ENCODE data around the gene LOXL4. TPM values are rescaled to one million over a fixed set of nuclear protein-coding genes. Genes with fewer than 3 reads are reported as not detected.

Gene LOXL4
- total RNA-seq, 2 experiments from 2014 or later = not detected

DNA sequence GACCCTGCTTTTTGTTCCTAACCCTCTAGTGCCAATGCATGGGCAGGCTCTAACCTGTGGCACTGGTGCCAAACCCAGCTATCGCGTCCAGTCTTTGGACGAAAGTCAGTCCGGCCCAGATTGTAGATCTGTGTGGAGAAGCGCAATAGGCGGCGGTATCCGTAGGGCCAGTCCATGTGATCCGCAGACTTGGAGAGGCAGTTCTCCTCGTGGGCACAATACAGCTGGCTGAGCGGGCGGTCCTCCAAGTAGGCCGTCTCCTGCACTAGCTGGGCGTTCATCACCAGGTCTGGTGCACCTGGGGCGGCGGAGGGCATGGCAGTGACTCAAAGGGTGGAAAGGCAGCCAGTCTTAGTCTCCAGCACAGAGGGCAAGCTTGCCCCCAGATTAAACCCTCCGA is 14.5 kb downstream of the LOXL4 start:
- H3K27ac Mint-ChIP-seq = no peak overlapping the region
- ChIA-PET POLR2A (no interaction called here), CTCF (interaction anchor here (0.7 kb wide), 1 partner anchor 14 kb away, joined by 3 read pairs; no protein-coding TSS in a partner anchor)
- H3K36me3 Mint-ChIP-seq (ENCODE audit: low read depth) = peaks cover 15% of the 10 kb centered on the region
- H3K27me3 Mint-ChIP-seq = no peaks in the 10 kb centered on the region
- ATAC-seq = no peak
- no peak overlapping the region for H3K4me3 Mint-ChIP-seq
- no peak for DNase-seq
- no peaks in the 10 kb centered on the region for H3K9me3 Mint-ChIP-seq (ENCODE audit: low read depth)
- H3K4me1 Mint-ChIP-seq = no peaks in the 10 kb centered on the region
- intact Hi-C loops (cut with DNase I, micrococcal nuclease) = no loop called here

DNA sequence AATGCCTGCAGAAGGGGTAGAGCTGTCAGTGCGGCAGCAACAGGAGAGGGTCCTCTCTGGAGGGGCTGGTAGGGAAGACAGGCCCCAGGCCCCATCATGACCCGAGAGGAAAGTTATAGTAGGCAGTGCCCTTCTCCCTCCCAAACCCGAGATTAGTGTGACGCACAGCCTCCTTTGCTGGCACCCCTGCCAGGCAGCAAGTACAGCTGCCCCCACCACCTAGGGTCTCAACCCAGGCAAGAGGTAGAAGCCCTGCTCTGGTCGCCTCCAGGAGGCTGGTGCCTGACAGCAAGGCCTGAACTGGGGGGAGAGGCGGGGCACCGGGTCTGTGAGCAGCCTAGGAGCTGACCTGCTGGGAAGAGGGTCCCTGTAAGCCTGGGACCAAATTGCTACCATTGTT is 15.5 kb downstream of the LOXL4 start:
- H3K4me1 Mint-ChIP-seq = no peaks in the 10 kb centered on the region
- CTCF ChIA-PET = interaction anchor here (0.6 kb wide), 1 partner anchor 615 kb away, joined by 3 read pairs; no protein-coding TSS in a partner anchor
- no peaks in the 10 kb centered on the region for H3K9me3 Mint-ChIP-seq (ENCODE audit: low read depth)
- POLR2A ChIA-PET = no interaction called here
- no peak overlapping the region for H3K4me3 Mint-ChIP-seq
- ATAC-seq = no peak
- no peak overlapping the region for H3K27ac Mint-ChIP-seq
- DNase-seq = no peak
- H3K27me3 Mint-ChIP-seq = no peaks in the 10 kb centered on the region
- peaks cover 19% of the 10 kb centered on the region for H3K36me3 Mint-ChIP-seq (ENCODE audit: low read depth)
- intact Hi-C loops (cut with DNase I, micrococcal nuclease) = no loop called here

DNA sequence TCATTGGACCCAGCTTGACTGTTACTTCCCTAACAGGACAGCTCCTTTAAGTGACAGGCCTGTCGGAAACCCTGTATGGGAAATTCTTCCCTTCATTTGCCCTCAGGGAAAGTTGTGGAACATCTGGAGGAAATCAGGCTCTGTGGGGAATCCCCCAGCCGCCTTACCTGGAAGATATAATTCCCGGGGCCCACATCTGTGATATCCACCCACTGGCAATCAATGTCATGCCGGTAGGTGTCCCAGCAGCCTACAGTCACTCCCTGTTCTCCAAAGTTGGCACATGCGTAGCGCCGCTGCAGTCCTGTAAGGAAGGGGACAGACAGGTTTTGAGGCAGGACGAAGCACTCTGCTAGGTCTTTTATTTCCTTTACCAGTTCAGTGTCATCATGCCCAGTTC is 16.6 kb downstream of the LOXL4 start:
- H3K9me3 Mint-ChIP-seq (ENCODE audit: low read depth) = no peaks in the 10 kb centered on the region
- no peak overlapping the region for H3K27ac Mint-ChIP-seq
- no peaks in the 10 kb centered on the region for H3K27me3 Mint-ChIP-seq
- H3K36me3 Mint-ChIP-seq (ENCODE audit: low read depth) = peaks cover 19% of the 10 kb centered on the region
- ChIA-PET CTCF (no interaction called here), POLR2A (no interaction called here)
- no peak overlapping the region for H3K4me3 Mint-ChIP-seq
- ATAC-seq (no peak), DNase-seq (no peak)
- no peaks in the 10 kb centered on the region for H3K4me1 Mint-ChIP-seq
- intact Hi-C loops (cut with DNase I, micrococcal nuclease) = no loop called here

DNA sequence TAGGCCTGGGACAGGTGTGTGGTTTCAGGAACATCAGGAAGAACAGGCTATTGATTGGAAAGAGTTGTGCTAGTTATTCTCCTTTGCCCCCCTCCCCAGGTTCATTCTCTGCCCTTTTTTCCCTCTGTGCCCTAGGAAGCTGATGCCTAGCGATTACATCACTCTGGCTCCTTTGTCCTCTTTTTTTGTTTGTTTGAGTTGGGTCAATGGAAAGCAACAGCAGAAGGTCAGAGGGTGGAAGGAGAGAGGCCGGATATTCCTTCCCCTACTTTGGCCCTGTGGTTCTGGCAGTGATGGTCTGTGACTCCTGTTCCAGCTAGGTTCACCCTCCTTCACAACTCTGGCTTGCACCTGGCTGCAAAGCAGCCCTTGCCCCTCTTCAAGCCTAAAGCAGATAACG is 18.9 kb downstream of the LOXL4 start:
- ChIA-PET CTCF (interaction anchor here (0.8 kb wide), 1 partner anchor 61 kb away, joined by 5 read pairs; no protein-coding TSS in a partner anchor), POLR2A (no interaction called here)
- intact Hi-C loops (cut with DNase I, micrococcal nuclease) = no loop called here

DNA sequence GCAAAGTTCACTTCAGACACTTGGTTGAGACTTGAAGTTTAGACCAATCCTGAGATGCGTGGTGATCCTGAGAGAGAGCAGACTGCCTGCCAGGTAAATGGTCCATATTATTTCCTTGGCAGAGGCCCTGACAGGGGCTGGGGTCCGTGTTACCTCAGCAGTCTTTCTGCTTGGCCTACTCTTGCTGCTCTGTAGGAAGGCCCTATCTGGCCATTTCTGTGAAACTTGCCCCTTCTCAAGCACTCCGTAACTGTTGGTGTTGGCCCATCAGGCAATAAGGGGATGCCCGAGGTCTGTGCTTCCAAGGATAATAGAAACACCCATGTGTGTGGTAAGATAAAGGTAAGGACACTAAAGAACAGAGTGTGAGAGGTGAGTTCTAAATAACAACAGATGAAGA is 20.0 kb downstream of the LOXL4 start:
- no peak overlapping the region for H3K4me3 Mint-ChIP-seq
- POLR2A ChIA-PET = no interaction called here
- H3K27ac Mint-ChIP-seq = no peak overlapping the region
- H3K36me3 Mint-ChIP-seq (ENCODE audit: low read depth) = peaks cover 28% of the 10 kb centered on the region
- intact Hi-C loops (cut with DNase I, micrococcal nuclease) = no loop called here
- DNase-seq = no peak
- H3K9me3 Mint-ChIP-seq (ENCODE audit: low read depth) = no peaks in the 10 kb centered on the region
- CTCF ChIA-PET = no interaction called here
- ATAC-seq = no peak
- H3K27me3 Mint-ChIP-seq = no peaks in the 10 kb centered on the region
- H3K4me1 Mint-ChIP-seq = no peaks in the 10 kb centered on the region

More for the DNA sequence above, 18.9 kb downstream of the LOXL4 start:
- no peaks in the 10 kb centered on the region for H3K27me3 Mint-ChIP-seq
- DNase-seq (no peak), ATAC-seq (no peak)
- H3K9me3 Mint-ChIP-seq (ENCODE audit: low read depth) = no peaks in the 10 kb centered on the region
- H3K27ac Mint-ChIP-seq = no peak overlapping the region
- H3K4me3 Mint-ChIP-seq = no peak overlapping the region
- H3K4me1 Mint-ChIP-seq = no peaks in the 10 kb centered on the region
- H3K36me3 Mint-ChIP-seq (ENCODE audit: low read depth) = peaks cover 23% of the 10 kb centered on the region

DNA sequence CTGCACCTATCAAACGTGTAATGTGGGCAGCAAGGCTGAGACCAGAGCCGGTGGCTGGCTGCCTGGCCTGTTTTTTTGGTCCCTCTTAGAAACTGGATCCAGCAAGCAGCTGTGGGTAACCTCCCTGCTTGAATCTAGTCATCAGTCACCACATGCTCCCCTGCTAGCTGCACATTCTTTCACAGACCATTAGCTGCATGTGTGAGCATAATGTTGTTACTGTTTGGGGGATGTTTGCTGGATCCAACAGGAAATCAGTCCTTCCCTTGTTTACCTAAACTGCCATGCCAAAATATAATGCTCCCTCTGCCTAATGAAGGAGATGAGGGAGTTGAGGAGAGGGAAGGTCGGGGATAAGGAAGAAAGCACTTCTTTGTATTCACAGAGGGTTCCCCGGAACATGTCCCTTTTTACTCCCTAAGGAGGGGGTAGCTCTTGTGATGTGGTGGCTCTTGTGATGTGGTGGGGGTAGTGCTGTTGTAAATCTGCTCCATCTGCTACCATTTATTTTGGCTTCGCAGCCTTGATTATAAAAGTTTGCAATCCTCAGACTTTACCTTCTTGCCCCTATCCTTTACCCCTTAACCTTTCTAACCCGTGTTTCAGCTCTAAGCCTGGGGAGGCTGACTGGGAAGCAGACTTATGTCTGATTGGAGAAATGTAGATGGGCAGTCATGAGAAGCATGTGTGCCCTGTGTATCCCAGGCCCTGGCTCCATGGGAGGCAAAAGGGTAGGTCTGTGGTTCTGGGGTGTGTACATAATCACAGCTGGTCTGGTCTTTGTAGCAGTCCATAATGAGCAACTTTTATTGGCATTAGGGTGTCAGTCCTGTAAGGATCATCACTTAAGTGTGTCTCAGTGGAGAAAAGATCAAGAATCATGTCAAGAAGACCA is 20.8 kb downstream of the LOXL4 start:
- H3K27me3 Mint-ChIP-seq = no peaks in the 10 kb centered on the region

DNA sequence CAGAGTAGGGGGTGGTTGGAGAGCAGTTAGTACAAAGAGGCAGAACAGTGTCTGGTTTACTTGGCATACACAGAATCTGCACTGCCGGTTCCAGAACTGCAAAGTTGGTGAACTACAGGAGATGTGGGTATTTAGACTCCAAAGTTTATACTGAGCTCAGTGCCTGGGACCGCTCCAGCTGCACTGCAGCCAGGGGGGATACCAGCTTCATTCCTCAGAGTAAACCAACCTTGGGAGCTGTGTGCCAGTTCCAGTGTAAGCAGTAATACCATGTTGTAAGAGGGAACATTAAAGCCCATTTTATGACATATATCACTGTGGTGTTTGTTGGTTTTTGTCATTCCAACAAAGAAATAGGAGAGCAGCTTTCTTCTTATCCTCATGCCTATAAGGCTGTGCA is 23.4 kb downstream of the LOXL4 start:
- DNase-seq = no peak
- Mint-ChIP-seq H3K36me3 (ENCODE audit: low read depth) (peaks cover 32% of the 10 kb centered on the region), H3K4me3 (no peak overlapping the region), H3K4me1 (no peaks in the 10 kb centered on the region), H3K27ac (no peak overlapping the region), H3K27me3 (no peaks in the 10 kb centered on the region), H3K9me3 (ENCODE audit: low read depth) (no peaks in the 10 kb centered on the region)
- POLR2A ChIA-PET = no interaction called here
- intact Hi-C loops (cut with DNase I, micrococcal nuclease) = no loop called here
- CTCF ChIA-PET = no interaction called here
- no peak for ATAC-seq

More for the DNA sequence above, 20.8 kb downstream of the LOXL4 start:
- Mint-ChIP-seq H3K36me3 (ENCODE audit: low read depth) (peaks cover 28% of the 10 kb centered on the region), H3K9me3 (ENCODE audit: low read depth) (no peaks in the 10 kb centered on the region), H3K27ac (no peak overlapping the region), H3K4me1 (no peaks in the 10 kb centered on the region), H3K4me3 (no peak overlapping the region)
- no peak for DNase-seq
- ATAC-seq = no peak
- intact Hi-C loops (cut with DNase I, micrococcal nuclease) = no loop called here
- ChIA-PET POLR2A (no interaction called here), CTCF (interaction anchor here (0.6 to 1.5 kb wide), 3 partner anchors 76 to 420 kb away, joined by 3 read pairs; no protein-coding TSS in a partner anchor)

DNA sequence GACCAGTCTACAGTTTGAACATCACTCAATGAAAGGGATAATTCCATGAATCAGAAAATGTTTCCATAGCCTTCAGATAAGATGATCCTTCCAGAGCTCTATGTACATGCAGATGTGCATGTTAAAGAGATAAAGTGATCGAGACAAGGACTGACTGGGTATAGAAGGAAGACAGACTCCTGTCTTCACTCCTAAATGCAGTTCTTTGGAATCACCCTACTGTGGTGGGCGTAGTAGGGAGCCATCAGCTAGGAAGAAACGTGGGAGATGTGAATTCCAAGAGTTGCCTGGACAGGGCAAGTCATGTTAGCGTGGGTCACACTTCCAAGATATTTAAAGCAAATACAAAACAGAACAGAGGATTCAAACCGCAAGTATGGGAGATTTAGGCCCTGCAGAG is 23.9 kb downstream of the LOXL4 start:
- no peak overlapping the region for H3K4me3 Mint-ChIP-seq
- ATAC-seq (no peak), DNase-seq (no peak)
- no peaks in the 10 kb centered on the region for H3K27me3 Mint-ChIP-seq
- no peaks in the 10 kb centered on the region for H3K4me1 Mint-ChIP-seq
- ChIA-PET POLR2A (no interaction called here), CTCF (no interaction called here)
- H3K27ac Mint-ChIP-seq = no peak overlapping the region
- peaks cover 32% of the 10 kb centered on the region for H3K36me3 Mint-ChIP-seq (ENCODE audit: low read depth)
- H3K9me3 Mint-ChIP-seq (ENCODE audit: low read depth) = no peaks in the 10 kb centered on the region
- intact Hi-C loops (cut with DNase I, micrococcal nuclease) = no loop called here

DNA sequence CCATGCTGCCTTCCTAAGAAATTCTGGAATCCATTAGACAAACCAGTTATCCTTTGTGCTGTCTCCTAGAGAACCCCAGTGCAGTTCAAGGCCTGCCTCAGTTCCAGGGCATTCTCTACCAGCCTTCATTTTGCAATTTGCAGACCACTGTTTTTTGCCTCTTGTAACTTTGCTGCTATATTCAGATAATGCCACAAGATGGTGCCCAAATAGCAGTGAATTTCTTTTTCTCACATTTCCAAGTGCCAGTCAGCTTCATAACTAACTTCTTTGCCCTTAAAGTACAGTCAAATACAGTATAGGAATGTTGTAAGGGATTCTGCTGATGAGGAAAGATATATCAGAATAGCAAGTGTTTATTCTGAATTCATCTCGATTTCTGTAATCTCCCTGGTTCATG is 25.2 kb downstream of the LOXL4 start:
- ChIA-PET CTCF (no interaction called here), POLR2A (no interaction called here)
- Mint-ChIP-seq H3K27ac (no peak overlapping the region), H3K27me3 (no peaks in the 10 kb centered on the region), H3K36me3 (ENCODE audit: low read depth) (peaks cover 31% of the 10 kb centered on the region), H3K4me1 (no peaks in the 10 kb centered on the region), H3K4me3 (no peak overlapping the region), H3K9me3 (ENCODE audit: low read depth) (no peaks in the 10 kb centered on the region)
- intact Hi-C loops (cut with DNase I, micrococcal nuclease) = no loop called here
- no peak for DNase-seq
- ATAC-seq = no peak

DNA sequence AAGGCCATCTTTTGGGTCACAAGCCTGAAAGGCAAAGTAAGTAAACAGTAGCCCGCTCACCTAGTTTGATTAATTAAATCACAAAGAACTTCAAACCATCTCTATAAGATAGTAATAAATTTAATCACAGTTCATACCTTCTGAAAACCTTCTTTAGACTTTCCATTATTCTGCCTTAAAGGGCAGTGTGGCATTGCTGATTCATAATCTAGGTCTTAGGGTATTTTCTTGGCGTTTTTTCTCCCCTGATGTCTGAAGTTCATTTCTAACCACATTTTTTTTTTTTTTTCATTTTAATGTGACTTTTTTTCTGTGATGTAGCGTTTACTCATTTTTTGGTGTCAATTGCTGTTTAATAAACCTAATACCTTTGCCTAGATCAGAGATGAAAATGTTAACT is 27.5 kb downstream of the LOXL4 start:
- CTCF ChIA-PET = no interaction called here
- POLR2A ChIA-PET = no interaction called here
- DNase-seq (no peak), ATAC-seq (no peak)
- intact Hi-C loops (cut with DNase I, micrococcal nuclease) = no loop called here
- H3K4me3 Mint-ChIP-seq = no peak overlapping the region
- no peak overlapping the region for H3K27ac Mint-ChIP-seq
- peaks cover 2% of the 10 kb centered on the region for H3K4me1 Mint-ChIP-seq
- H3K9me3 Mint-ChIP-seq (ENCODE audit: low read depth) = no peaks in the 10 kb centered on the region
- H3K27me3 Mint-ChIP-seq = no peaks in the 10 kb centered on the region
- peaks cover 39% of the 10 kb centered on the region for H3K36me3 Mint-ChIP-seq (ENCODE audit: low read depth)

DNA sequence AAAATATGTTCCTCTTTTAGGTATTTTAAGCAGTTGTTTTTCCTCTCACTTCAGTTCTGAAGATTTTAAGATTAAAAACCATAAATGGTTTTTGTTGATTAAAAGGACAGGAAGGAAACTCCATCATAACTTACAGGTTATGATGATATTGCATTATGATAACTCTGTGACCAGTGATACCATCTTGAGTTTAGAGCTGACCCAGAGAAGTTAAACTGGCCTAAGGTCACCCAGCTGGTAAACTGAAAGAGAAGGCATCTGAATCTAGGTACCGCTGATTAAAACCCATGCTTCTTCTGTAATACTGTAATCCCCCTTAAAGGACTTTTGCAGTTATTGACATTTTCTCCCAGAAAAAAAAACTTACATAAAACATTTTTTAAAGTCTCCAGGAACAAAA is 29.6 kb downstream of the LOXL4 start:
- Mint-ChIP-seq H3K4me1 (peaks cover 2% of the 10 kb centered on the region), H3K36me3 (ENCODE audit: low read depth) (peaks cover 32% of the 10 kb centered on the region), H3K4me3 (no peak overlapping the region), H3K27me3 (no peaks in the 10 kb centered on the region), H3K9me3 (ENCODE audit: low read depth) (no peaks in the 10 kb centered on the region), H3K27ac (no peak overlapping the region)
- ChIA-PET POLR2A (no interaction called here), CTCF (no interaction called here)
- intact Hi-C loops (cut with DNase I, micrococcal nuclease) = no loop called here
- no peak for ATAC-seq
- DNase-seq = no peak

DNA sequence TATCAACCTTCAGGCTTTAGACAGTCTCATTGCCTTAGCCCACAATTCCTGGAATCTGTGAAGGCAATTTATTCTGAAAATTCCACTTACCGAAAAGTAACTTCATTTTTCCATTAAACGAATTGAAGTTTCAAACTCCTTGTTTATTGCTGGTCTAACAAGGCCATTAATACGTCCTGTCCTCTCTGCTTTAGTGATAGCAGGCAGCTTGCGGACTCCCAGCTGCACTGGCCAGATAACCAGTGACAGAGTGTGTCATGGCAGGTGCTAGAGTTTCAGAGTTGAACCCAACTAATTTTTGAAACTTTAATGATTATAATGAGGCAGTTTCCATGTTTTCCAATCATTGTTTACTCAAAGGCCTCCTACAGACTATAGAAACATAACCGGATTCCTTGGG is 31.1 kb downstream of the LOXL4 start:
- no peak for DNase-seq
- peaks cover 31% of the 10 kb centered on the region for H3K36me3 Mint-ChIP-seq (ENCODE audit: low read depth)
- no peak overlapping the region for H3K27ac Mint-ChIP-seq
- H3K4me1 Mint-ChIP-seq = peaks cover 2% of the 10 kb centered on the region
- no peak for ATAC-seq
- POLR2A ChIA-PET = no interaction called here
- intact Hi-C loops (cut with DNase I, micrococcal nuclease) = no loop called here
- H3K27me3 Mint-ChIP-seq = no peaks in the 10 kb centered on the region
- CTCF ChIA-PET = no interaction called here
- H3K4me3 Mint-ChIP-seq = no peak overlapping the region
- H3K9me3 Mint-ChIP-seq (ENCODE audit: low read depth) = no peaks in the 10 kb centered on the region

All from activated CD4-positive, alpha-beta T cell treated with anti-CD3 and anti-CD28 coated beads for 36 hours (primary cell).